GM19324 (cell line): Measurements from ENCODE around the gene OS9.

Source experiments
- ATAC-seq: cut with Tn5 transposase; IDR thresholded peaks from one replicate; pipeline ENCODE4 v1.9.1; 2021; ENCODE audit warnings: mild to moderate bottlenecking, moderate library complexity; ENCODE audit not compliant: unreplicated experiment, low FRiP score

The OS9 gene

DNA sequence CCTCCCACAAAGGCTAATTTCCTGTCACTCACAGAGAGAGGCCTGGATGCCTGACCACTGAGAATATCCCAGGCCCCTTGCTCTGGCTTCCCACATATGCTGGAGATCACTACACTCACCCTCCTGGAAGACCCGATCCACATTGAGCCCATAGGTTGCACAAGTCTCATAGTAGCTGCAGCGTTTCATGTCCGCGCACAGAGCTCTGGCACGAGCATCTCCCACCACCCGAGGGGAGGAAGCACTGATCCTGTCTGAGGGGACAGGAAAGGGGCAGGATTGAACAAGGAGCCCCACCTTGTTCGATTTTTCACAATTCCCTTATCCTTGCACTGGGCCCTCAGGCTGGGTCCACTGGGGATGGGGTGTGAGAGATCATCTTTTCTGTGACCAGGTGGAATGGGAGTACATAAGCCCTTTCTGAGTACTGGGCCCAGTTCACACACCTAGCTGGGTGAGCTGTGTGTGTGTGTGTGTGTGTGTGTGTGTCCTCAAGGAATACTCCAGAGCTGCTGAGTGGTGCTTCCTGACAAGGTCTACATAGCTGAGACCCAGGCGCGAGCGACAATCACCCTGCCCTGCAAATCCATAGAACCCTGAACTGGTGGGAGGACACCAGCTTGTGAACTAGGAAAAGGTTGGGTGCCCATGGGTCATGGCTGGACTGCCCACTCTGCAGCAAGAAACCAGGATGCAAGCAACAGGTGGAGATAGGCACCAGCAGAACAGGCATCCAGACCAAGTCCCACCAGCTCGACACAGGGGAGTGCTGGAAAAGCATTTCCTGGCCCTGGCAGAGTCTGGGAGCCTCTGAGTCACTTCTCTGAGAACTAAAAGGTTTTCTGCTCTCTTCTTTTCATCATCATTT is 39.0 kb downstream of the OS9 start:
- ATAC-seq, result no peak

DNA sequence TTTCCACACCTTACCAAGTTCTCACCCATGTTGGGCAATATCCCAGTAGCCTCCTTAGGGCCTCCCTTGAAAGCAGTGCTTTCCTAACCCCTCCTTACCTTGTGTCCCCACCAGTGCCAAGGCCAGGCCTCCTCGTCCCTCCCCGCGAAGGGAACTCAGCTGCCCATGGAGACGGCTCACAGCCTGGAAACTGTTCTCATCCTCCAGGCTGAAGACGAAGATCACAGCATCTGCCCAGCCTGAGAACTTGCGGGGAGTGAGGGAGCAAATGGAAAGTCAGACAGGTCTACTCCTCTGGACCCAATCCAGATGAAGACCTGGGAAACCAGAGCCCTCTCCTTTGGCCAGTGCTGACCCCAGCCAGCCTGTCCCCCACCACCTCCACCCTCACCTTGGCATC is 40.0 kb downstream of the OS9 start:
- ATAC-seq, result no peak

DNA sequence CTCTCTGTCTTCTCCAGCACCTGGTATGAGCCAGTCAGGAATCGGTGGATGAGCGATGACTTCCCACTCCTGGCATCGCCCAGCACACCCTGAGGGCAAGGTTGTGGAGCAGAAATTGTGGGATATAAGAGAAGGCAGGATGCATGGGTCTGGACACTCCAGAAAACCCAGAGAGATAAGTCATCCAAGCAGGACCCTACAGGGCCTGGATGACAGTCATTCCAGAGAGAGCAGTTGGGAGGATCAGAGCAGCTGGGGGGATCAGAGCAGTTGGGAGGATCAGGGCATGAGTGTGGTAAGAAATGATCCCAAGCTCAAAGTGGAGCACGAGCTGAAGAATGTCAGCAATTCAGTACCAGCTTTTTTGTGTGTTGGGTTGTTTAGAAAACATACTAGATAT is 40.7 kb downstream of the OS9 start:
- ATAC-seq, result no peak

DNA sequence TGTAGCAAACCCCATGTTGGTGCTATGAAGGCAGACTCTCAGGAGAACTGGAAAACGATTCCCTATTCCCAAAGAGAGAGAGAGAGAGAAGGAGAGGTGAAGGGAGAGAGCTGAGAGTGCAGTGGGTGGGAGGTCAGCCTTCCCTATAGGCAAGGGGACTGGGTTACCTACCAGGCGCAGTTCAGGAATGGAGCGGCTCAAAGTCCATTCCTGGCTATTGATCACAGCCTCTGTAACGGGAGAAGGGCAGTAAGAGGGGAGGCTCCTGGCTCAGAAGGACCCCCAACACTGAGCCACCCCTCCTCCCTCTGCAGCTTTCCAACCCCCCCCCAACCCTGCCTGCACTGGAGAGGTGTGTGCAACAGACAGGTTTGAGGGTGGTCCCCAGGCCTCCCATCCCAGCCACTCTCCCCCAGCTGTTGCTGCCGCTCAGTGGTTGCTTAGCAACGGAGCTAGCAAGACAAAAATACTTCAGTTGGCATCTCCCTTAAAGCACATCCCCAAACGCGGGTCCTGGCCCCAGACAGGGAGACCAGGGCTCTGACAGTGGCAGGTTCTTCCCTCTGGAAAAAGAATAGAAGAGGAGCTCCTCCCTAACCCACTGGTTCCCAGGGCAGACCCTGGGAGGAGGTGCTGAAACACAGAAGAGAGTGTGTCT is 41.4 kb downstream of the OS9 start:
- ATAC-seq, result no peak

DNA sequence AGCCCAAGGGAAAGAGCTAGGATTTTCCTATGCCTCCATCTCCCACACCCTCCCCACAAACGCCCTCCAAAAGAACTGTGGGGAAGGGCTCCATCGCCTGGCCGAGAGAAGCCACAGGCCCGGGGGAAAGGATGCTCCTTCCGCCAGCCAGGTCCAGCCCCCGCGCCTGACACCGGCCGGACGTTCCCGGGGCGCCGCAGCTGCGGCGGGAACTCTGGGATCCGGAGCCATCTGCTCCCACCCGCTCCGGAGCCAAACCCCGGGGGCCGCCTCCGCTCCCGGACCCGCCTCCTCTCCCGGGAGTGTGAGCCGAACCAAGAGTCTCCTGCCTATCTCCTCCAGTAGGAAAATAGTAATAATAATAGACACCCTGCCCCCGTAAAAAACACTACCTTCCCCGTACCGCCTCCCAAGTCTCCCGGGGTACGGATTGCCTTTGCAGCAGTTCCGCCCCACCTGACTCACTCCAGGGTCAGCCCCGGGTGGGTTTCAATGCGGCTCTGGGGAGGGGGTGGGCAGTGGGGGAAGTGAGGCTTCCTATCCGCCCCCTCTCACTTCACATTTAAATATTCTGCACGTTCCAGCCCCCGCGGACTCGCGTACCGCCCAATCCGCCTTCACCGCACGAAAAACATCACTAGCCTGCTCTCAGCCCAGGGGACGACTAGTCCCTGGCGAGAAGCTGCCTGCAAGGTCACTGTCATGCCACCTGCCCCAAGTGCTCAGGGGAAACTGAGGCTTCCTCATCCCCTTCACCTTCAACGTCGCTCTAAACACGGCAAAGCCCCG is 42.2 kb downstream of the OS9 start:
- ATAC-seq, result no peak

DNA sequence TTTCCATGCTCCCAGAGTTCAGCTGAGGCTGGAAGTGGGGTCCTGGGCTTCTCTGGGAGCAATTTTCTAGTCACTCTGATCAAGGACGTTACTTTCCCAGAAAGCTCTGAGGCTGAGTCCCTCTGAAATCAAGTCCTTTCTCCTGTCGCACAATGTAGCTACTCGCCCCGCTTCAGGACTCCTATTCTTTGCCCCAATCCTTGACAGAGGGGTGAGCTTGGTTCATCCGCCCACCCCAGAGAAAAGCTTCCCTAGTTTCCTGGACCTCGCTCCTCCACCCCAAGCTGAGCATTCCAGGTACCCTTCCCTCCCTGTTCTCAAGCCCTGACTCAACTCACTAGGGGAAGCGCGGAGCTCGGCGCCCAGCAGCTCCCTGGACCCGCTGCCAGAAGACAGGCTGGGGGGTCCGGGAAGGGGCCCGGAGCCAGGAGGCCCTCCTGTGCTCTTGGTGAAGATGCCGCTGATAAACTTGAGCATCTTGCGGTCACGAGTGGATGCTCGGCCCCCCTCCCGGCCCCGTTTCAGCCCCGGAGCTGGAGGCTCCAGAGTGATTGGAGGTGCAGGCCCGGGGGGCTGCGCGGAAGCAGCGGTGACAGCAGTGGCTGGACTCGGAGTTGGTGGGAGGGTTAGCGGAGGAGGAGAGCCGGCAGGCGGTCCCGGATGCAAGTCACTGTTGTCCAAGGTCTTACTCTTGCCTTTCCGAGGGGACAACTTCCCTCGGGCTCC is 43.0 kb downstream of the OS9 start:
- ATAC-seq, result no peak

DNA sequence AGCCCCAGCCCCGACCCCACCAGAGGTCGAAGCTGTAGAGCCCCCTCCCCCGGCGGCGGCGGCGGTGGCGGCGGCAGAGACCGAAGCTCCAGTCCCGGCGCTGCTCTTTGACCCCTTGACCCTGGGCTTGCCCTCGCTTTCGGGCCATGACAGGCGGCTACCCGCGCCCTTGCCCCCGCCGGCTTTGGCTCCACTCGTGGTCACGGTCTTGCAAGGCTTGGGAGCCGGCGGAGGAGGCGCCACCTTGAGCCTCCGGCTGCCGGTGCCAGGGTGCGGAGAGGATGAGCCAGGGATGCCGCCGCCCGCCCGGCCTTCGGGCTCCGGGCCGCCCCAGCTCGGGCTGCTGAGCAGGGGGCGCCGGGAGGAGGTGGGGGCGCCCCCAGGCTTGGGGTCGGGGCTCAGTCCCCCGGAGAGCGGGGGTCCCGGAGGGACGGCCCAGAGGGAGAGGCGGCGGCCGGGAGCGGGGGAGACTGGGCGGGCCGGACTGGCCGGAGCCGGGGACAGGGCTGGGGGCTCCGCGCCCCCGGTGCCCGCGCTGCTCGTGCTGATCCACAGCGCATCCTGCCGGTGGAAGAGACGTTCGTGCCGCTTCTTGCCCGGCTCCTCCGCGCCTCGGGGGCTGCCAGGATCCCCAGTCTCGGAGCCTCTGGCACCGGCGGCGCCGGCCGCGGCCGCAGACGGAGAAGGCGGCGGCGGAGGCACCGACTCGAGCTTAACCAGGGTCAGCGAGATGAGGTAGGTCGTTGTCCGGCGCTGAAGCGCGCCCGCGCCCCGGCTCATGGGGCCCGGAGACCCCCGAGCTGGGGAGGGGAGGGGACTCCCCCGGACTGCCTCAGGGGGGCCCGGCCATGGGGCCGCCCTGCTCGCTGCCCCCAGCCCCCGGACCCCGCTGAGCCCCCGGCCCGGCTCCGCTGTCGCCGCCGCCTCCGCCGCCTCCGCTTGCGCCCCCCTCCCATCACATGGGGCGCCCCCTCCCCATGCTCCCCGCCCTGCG is 43.8 kb downstream of the OS9 start:
- no peak for ATAC-seq

DNA sequence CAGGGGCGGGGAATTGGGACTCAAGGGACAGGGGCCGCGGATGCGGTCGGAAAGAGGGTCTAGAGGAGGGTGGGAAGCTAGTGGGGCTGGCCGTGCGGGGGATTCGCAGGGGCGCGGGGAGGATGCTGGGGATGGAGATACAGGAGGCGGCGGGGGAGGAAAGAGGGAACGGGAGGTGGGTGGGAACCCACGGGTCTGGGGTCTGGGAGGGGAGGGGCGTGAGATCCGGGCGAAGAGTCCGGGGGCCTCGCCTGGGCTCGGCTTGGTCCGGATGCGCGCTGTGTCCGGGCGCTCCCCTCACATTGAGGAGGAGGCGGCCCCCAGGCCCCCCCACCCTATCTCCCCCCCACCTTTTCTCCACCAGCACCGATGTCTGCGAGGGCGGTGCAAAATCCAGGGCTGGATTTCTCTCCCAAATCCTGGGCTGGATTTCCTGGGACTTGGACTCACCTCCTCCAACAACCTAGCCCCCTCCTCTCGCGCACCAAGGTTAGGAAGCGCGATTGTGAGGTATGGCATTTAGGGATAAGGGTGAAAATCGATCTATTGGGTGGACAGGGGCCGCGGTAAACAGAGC is 44.8 kb downstream of the OS9 start, which contains the start of gene AGAP2:
Gene AGAP2 (minus strand): TSS at position 82 of the 577 bp plus-strand sequence. CDS start 496 bp downstream, outside the sequence.
- no peak for ATAC-seq

DNA sequence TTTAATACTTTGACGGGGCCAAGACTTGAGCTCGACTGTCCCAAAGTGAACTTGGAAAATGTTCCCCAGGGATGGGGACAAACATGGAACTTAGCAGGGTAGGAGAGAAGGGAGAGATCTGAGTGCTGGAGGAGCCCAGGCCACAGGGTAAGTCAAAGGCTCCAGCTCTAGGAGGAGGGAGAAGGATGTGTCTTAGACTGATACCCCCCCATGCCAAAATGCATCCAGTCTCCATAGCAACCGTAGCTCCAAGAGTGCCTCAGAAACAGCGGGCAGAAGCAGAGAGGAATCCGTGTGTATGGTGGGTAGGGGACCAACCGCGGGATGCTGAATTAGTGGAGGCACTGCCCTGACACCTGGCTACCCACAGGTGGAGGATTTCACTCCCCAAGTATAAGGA is 45.5 kb downstream of the OS9 start:
- no peak for ATAC-seq

DNA sequence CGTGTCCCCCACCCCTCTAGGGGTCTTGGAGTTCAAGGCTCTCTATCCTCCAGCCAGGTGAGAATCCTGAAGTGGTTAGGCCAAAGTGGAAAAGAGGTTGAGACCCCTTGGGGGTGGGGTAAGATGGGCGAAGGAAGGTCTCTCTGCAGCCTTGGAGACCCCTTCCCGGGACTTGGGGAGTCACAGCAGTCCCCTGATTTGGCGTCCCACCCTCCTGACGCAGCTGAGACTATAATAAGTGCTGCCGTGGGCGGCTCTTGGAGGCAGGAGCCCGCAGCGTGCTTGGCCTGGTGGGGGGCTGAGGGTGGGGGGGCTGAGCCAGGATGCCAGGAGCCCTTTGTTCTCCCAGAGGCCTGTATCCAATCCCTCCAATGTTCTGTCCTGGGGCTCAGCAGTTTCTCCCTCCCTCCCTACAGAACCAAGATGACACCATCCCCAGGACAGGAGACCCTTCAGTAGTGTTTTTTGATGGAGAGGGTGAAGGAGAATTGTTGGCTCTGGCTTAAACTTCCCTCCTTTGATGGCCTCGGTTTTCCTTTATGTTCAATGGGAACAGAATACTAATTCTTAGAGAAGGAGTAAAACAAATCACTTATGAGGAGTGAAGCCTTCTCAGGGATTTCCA is 46.1 kb downstream of the OS9 start:
- no peak for ATAC-seq

DNA sequence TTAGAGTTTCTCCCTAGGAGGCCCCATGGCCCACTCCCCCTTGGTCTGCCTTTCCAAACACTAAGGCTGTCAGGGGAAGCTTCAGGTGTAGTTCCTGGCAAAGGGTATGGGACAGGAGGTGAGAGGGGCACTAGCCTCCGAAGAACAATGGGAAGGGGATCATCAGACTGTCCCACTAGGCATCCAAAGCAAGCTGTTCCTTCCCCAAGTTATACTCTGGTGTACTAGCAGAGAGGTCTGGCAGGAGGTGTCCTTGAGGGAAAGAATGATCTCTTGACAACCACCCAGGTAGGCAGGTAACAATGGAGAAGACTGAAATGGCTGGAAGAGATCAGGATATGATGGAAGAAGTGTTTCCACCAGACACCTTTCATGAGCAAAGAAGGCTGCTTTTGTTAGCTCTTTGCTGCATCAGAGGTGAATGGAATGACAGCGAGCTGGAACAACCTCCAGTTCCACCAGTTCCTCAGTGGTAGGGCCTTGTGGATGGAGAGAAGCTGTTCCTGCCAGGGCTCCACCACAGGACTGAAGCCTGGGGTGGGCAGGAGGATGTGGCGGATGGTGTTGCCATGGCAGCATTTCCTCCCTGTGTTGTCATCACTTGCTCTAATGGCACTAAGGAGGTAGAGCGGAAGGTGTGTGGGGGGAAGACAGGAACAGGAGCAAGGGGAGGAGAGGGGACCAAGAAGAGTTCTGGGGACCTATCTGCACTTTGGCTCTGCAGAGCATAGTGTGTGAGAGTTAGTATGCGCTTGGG is 46.9 kb downstream of the OS9 start:
- ATAC-seq, result no peak

DNA sequence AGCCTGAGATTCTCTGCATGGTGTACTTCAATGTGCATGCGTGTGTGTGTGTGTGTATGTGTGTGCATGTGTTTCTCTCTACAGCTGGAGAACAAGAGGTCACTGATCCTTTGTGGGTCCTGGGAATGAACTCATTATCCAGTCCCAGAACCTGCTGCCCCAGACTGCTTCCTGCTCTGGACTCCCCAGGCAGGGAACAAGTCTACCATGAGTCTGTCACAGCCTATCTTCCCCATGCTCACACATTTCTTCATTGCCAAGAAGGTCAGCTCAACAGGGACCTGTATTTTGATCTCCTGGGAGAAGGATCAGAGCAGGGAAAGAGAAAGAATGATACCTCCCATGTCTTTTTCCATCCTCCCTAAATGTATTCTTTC is 47.5 kb downstream of the OS9 start:
- ATAC-seq, result no peak

DNA sequence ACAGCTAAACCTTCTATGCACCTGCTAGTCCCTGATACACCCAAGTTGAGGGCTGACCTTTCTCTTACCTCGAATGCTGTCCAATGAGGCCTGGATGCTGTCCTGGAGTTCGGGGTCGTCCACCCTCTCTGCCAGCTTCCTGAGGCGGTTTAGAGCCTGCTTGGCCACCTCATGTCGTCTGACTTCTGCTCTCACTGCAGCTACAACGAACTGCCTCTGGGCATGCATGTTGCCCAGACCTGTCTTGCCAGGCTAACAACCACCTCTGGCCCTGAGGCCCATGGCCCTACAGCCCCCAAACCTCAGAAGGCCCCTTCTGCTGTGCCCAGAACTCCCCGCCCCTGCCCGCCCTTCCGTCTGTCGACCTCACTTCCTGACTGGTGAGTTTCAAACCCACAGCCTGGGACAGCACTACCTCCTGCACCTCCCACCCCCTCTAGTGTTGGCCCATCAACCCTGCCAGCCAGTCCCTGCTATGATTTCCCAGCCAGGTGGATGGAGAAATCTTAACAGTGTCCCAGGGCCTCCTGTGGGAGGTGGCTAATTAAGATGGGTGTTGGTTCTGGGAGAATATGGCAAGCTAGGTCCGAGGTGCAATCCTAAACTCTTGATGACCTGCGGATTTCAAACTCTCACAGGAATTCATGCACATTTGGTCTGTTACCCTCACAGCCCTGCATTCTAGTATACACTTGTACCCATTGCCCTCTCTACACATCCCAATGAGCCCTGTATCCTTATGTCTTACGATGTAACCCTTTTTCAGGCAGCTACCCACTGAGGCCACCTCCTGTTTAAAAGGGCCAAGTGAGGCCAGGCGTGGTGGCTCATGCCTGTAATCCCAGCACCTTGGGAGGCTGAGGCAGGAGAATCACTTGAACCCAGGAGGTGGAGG is 48.2 kb downstream of the OS9 start:
- ATAC-seq, result peak; percentile 61

DNA sequence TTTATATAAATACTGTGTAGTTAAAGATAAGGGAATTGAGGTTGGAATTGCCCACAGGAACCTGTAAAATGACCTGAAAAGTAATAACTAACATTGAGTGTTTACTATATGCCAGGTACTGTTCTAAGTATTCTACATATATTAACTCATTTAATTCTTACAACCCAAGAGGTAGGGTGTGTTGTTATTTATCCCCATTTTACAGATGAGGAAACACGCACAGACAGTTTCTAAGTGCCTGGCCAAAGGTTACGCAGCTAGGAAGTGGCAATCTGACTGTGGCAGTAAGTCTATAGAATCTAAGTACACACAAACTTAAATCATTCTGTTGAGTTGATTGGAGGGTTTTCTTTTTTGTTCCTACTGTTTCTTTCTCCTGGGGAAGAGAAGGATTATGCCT is 49.8 kb downstream of the OS9 start:
- no peak for ATAC-seq

DNA sequence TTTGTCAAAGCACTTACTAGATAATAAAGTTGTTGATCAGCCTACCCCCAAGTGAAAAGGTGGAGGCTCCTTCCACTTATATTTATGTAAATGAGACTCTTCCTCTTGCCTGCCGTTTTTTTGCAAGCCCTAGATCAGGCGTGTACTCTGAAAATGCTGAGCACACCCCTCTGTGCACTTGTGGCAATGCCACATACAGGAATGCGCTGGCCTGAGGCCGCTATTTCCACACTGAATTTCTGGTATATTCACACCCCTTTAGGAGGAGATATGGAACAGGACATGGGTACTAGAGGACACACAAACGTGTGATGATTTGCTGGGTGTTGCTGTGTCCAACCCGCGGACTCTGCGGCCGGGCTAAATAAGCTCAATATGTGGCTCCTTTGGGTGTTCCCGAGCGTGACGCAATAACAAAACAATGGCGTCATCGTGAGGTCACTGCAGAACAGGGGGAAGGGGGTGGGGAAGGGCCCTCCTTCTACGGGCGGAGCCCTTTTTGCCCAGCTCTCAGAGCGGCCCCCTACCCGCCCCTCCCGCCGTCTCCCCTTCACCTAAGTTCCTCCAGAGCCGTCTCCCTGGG is 50.4 kb downstream of the OS9 start:
- ATAC-seq, result peak; percentile 33

DNA sequence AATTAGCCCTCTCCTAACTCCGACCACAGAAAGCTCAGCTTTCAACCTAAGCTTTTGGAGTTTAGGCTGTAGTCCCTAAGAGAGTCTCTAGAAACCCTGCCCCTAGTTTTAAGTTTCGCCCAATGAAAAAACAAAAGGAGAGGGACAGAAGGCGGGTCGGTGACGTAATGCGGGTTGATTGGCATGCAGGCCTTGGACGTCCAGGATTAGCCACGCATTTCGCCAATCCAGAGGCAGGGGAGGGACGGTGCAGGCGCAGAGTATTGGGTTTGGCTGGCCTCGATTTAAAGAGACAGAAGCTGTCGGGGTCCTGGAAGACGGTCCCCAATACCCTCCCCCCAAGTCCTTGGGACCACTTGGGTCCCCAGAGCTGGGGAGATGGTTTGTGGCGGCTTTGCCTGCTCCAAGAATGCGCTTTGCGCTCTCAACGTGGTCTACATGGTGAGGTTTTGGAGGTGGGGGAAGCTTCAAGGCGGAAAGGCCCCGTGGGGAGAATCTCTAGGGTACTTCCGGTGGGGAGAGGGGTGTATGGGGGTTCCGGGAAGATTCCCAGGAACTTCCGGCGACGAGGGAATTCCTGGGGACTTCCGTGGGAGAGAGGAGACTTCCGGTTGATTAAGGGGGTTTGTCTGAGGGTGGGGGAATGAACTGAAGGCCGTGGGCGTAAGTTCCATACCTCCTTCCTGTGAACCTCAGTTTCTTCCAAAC is 51.0 kb downstream of the OS9 start, which contains the start of gene TSPAN31:
Gene TSPAN31 (plus strand): TSS at position 263 of the 708 bp plus-strand sequence. CDS start 116 bp downstream, at position 379.
- peak; percentile 82 for ATAC-seq
